Pancreas (tissue), 10 donors: ENCODE results near the gene DUSP23. TPM values are rescaled to one million over a fixed set of nuclear protein-coding genes. Genes with fewer than 3 reads are reported as not detected.

Experiments
- ATAC-seq, 4 donors: fragments of 200-7000 bp; cut with Tn5 transposase; one replicate each; pipeline versions ENCODE4 v1.8.0 to v1.9.1; 2020; ENCODE audit warnings: mild to moderate bottlenecking in 4 of 4, moderate library complexity in 4 of 4
- DNase-seq, 6 donors: peaks; one replicate each; pipeline ENCODE4 v3.0.0-alpha.2; 2020
- FAIRE-seq: peaks from 2 replicates; lab custom pipeline; 2012; peaks lifted over from hg19 to GRCh38; lab: Jason Lieb, UNC
- H3K27ac ChIP-seq, 4 donors: fragments of 200-600 bp; sonication (generic); 1 replicate in 3 of 4; 2 replicates in 1 of 4; pipeline versions ENCODE4 v1.5.0 to v1.8.0; 2020
- H3K27me3 ChIP-seq, 4 donors: fragments of 200-600 bp; one replicate each; pipeline ENCODE4 v1.8.0; 2021
- H3K36me3 ChIP-seq, 3 donors: fragments of 200-600 bp; sonication (generic) in 1 of 3; one replicate each; pipeline versions ENCODE4 v1.5.0 to v1.8.0; 2020 to 2021
- H3K4me1 ChIP-seq, 3 donors: fragments of 200-600 bp; one replicate each; pipeline ENCODE4 v1.8.0; 2021
- H3K4me3 ChIP-seq, 4 donors: fragments of 200-600 bp; sonication (generic) in 2 of 4; one replicate each; pipeline versions ENCODE4 v1.5.0 to v1.8.0; 2020 to 2021
- H3K9me3 ChIP-seq, 4 donors: fragments of 200-600 bp; one replicate each; pipeline ENCODE4 v1.8.0; 2021
- CTCF ChIP-seq, 4 donors: fragments of 200-600 bp; sonication (generic) in 3 of 4; IDR thresholded peaks; one replicate each; pipeline versions ENCODE4 v1.5.0 to v1.8.0; 2021; ENCODE audit warnings: antibody characterized with exemption in 4 of 4
- WGBS, 2 donors: extraction: QIAGEN DNeasy Blood & Tissue Kit; methylation state at CpG; one replicate each; pipeline ENCODE4 v1.1.7; 2013; 5-methylcytosine and 5-hydroxymethylcytosine counted together
- intact Hi-C, 3 donors: fragments of 100-400 bp; cut with DNase I; formaldehyde crosslinking; loops; one replicate each; pipeline versions ENCODE4 v1.11.1 to v1.14.2; 2022
- polyA plus RNA-seq, 2 donors: library from polyadenylated mRNA; stranded (reverse); fragments of 200-250 nt; gene quantifications; one replicate each; pipeline ENCODE4 v1.2.3, GENCODE V29; 2013
- total RNA-seq, 6 donors: library from RNA; stranded (reverse); fragmentation: NEBNext Ultra II Directional in 4 of 6; extraction: Animal tissue kit (Norgen Biotek cat#: 25700) in 4 of 6; gene quantifications; one replicate each; pipeline versions ENCODE4 v1.2.1 to v1.2.4, GENCODE V29; 2021 to 2023
- donor health status: healthy with polysubstance abuse.
- donor health status: DM: no; HTN: no; CAD: no; lungs with moderate emphysema.
- donor health status: DM: no; HTN: no; CAD: no.
- donor health status: control.
- donor health status: control.
- donor health status: Bipolar disorder and iron deficiency.
- donor health status: DM: yes; HTN: yes; CAD: no.
- donor health status: DM: no; HTN: no; CAD: no.
- donor health status: DM: no; HTN: no; CAD: no.
- donor health status: DM: yes; HTN: yes; CAD: no.

The DUSP23 gene
- total and polyA plus RNA-seq, 8 donors, result 13.9 to 77.9 (median 29.2) TPM

- DNase-seq (no peak), ATAC-seq (no peak), FAIRE-seq (no peak)
- intact Hi-C loops, result no loop called here
- Histone ChIP-seq H3K4me3 (no peak overlapping the region), H3K27me3 (no peaks in the 10 kb centered on the region), H3K4me1 (no peaks in the 10 kb centered on the region), H3K27ac (no peak overlapping the region), H3K36me3 (no peaks in the 10 kb centered on the region), H3K9me3 (no peaks in the 10 kb centered on the region)
- 88 to 89% methylated on average over 8 of the region's 8 CpGs for WGBS, 2 donors
- no peak for TF ChIP-seq CTCF (IDR thresholded peaks at IDR 0.05)
Measured at GRCh38 chr1:159815926-159816325, 35.2 kb downstream of the DUSP23 start.

- FAIRE-seq (no peak), ATAC-seq (peak; percentile 75 to 93 (median 86)), DNase-seq (peak in 2 of 6 donors; percentile 13 to 46)
- H3K4me1 ChIP-seq, result no peaks in the 10 kb centered on the region
- no peaks in the 10 kb centered on the region for H3K36me3 ChIP-seq
- TF ChIP-seq CTCF (IDR thresholded peaks at IDR 0.05), result no peak
- no peaks in the 10 kb centered on the region for H3K27me3 ChIP-seq
- 56 to 62% methylated on average over 11 of the region's 11 CpGs for WGBS, 2 donors
- H3K4me3 ChIP-seq, result no peak overlapping the region
- H3K27ac ChIP-seq, result no peak overlapping the region
- no peaks in the 10 kb centered on the region for H3K9me3 ChIP-seq
- intact Hi-C loops, result no loop called here
Measured at GRCh38 chr1:159817276-159818041, 36.7 kb downstream of the DUSP23 start.

DNA sequence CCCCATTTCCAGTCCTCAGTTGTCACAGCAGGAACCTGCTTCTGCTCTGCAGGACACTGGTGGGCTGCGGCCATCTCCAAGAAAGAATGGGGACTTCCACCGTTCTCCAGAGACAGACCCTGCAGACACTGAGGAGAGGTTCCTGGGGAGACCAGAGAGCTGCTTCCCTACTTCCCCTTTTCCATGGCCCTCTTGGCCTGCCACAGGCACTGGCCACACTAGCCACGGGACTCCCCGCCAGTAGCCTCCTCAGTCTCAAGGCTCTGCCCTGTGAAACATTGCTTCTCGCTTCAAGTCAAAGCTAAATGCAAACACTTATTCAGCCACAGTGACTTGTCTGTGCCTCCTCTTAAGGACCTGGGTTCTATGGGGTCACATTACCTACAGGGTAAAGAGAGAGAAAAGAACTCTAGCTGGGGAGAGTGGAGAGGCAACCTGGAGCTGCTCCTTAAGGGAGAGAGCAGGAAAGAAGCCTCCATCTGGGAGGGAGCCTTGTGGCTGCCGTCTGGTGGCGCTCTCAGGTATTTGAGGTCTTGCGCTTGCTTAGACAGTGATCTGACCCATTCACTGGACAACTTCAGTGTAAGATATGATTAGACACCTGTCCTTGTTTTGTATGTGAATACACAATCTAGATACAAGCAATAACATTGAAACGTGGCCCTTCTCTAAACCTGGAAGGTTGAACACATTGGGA lies 40.6 kb downstream of the DUSP23 start:
- 59 to 68% methylated on average over 9 of the region's 9 CpGs for WGBS, 2 donors
- no peak overlapping the region for H3K4me3 ChIP-seq
- no peaks in the 10 kb centered on the region for H3K36me3 ChIP-seq
- H3K27me3 ChIP-seq, result no peaks in the 10 kb centered on the region
- no peak for FAIRE-seq
- ATAC-seq, result peak in 1 of 4 donors; percentile 72
- H3K9me3 ChIP-seq, result no peaks in the 10 kb centered on the region
- H3K4me1 ChIP-seq, result no peaks in the 10 kb centered on the region
- peak in 1 of 6 donors; percentile 70 for DNase-seq
- TF ChIP-seq CTCF (IDR thresholded peaks at IDR 0.05), result no peak
- no peak overlapping the region for H3K27ac ChIP-seq
- intact Hi-C loops, result no loop called here

- no peak for TF ChIP-seq CTCF (IDR thresholded peaks at IDR 0.05)
- Histone ChIP-seq H3K27me3 (no peaks in the 10 kb centered on the region), H3K4me3 (no peak overlapping the region), H3K36me3 (no peaks in the 10 kb centered on the region), H3K4me1 (no peaks in the 10 kb centered on the region), H3K27ac (no peak overlapping the region), H3K9me3 (no peaks in the 10 kb centered on the region)
- intact Hi-C loops, result no loop called here
- WGBS, 2 donors, result 25 to 35% methylated on average over 7 of the region's 7 CpGs
- ATAC-seq (no peak), DNase-seq (no peak), FAIRE-seq (no peak)
Measured at GRCh38 chr1:159823406-159823805, 42.6 kb downstream of the DUSP23 start.

GRCh38 chr1:159825564-159825963 lies 44.8 kb downstream of the DUSP23 start:
- H3K27me3 ChIP-seq, result no peaks in the 10 kb centered on the region
- no peak for ATAC-seq
- intact Hi-C loops, result no loop called here
- H3K4me1 ChIP-seq, result no peaks in the 10 kb centered on the region
- H3K27ac ChIP-seq, result no peak overlapping the region
- H3K9me3 ChIP-seq, result no peaks in the 10 kb centered on the region
- no peak for FAIRE-seq
- H3K4me3 ChIP-seq, result no peak overlapping the region
- no peak for TF ChIP-seq CTCF (IDR thresholded peaks at IDR 0.05)
- H3K36me3 ChIP-seq, result no peaks in the 10 kb centered on the region
- 61 to 72% methylated on average over 3 of the region's 3 CpGs for WGBS, 2 donors
- DNase-seq, result no peak
